OCI-LY1 (cell line): ENCODE measurements around the gene OVCH1.

Source experiments
- H2AFZ ChIP-seq: fragments of 200-600 bp; sonication (generic), shearing (Covaris generic); 2 replicates; pipeline ENCODE4 v1.6.0; 2014; ENCODE audit warnings: antibody characterized with exemption, mild to moderate bottlenecking, low read length
- H3F3A ChIP-seq: fragments of 200-600 bp; sonication (generic), shearing (Covaris generic); 2 replicates; pipeline ENCODE4 v1.6.0; 2014; ENCODE audit warnings: mild to moderate bottlenecking, antibody characterized with exemption, low read length, moderate library complexity; ENCODE audit not compliant: insufficient read depth
- H3K27ac ChIP-seq: fragments of 200-600 bp; sonication (generic); 2 replicates; pipeline ENCODE4 v1.5.1; 2014; ENCODE audit warnings: low read length, mixed run types, mild to moderate bottlenecking, low read depth; ENCODE audit not compliant: poor library complexity, severe bottlenecking
- H3K27me3 ChIP-seq: fragments of 200-600 bp; sonication (generic); 2 replicates; pipeline ENCODE4 v1.6.0; 2014; ENCODE audit warnings: antibody characterized with exemption, mild to moderate bottlenecking, low read length, moderate library complexity; ENCODE audit not compliant: insufficient read depth
- H3K36me3 ChIP-seq: fragments of 200-600 bp; sonication (generic); 2 replicates; pipeline ENCODE4 v1.6.1; 2014; ENCODE audit warnings: mild to moderate bottlenecking, antibody characterized with exemption, low read length, moderate library complexity, mixed read lengths; ENCODE audit not compliant: insufficient read depth
- H3K4me1 ChIP-seq: fragments of 200-600 bp; sonication (generic); 2 replicates; pipeline ENCODE4 v1.5.1; 2014; ENCODE audit warnings: mild to moderate bottlenecking, low read length, moderate library complexity; ENCODE audit not compliant: insufficient read depth, severe bottlenecking
- H3K4me2 ChIP-seq: fragments of 200-600 bp; sonication (generic), shearing (Covaris generic); 2 replicates; pipeline ENCODE4 v1.6.1; 2014; ENCODE audit warnings: low read length
- H3K4me3 ChIP-seq: fragments of 200-600 bp; sonication (generic); 2 replicates; pipeline ENCODE4 v1.5.1; 2014; ENCODE audit warnings: low read length, low read depth, mild to moderate bottlenecking, mixed read lengths; ENCODE audit not compliant: poor library complexity, severe bottlenecking
- H3K79me2 ChIP-seq: fragments of 200-600 bp; shearing (Covaris generic); 2 replicates; pipeline ENCODE4 v1.6.1; 2016; ENCODE audit warnings: mixed run types, low read length, mixed read lengths; ENCODE audit not compliant: insufficient read depth
- H3K9ac ChIP-seq: fragments of 200-600 bp; sonication (generic), shearing (Covaris generic); 2 replicates; pipeline ENCODE4 v1.6.1; 2014; ENCODE audit warnings: mild to moderate bottlenecking, low read length, mixed read lengths
- H3K9me2 ChIP-seq: fragments of 200-600 bp; sonication (generic), shearing (Covaris generic); 2 replicates; pipeline ENCODE4 v1.6.1; 2014; ENCODE audit warnings: low read depth, mild to moderate bottlenecking, low read length, mixed read lengths
- H3K9me3 ChIP-seq: fragments of 200-600 bp; shearing (Covaris generic); 2 replicates; pipeline ENCODE4 v1.6.1; 2014; ENCODE audit warnings: low read length, mixed read lengths
- H4K20me1 ChIP-seq: fragments of 200-600 bp; sonication (generic), shearing (Covaris generic); 2 replicates; pipeline ENCODE4 v1.6.0; 2016; ENCODE audit warnings: mild to moderate bottlenecking, low read length; ENCODE audit not compliant: insufficient read depth
- EZH2 ChIP-seq: fragments of 200-600 bp; sonication (generic), shearing (Covaris generic); IDR thresholded peaks from 2 replicates; pipeline ENCODE4 v1.8.0; 2017; ENCODE audit warnings: borderline replicate concordance, mixed run types, mild to moderate bottlenecking, antibody characterized with exemption, low read length, moderate library complexity, mixed read lengths
- TF ChIP-seq, protein P1 (sequence below): fragments of 200-600 bp; sonication (generic), shearing (Covaris generic); IDR thresholded peaks from 2 replicates; pipeline ENCODE4 v1.5.1; 2017; ENCODE audit warnings: mild to moderate bottlenecking, antibody characterized with exemption, low read length, moderate library complexity, mixed read lengths

The OVCH1 gene

DNA sequence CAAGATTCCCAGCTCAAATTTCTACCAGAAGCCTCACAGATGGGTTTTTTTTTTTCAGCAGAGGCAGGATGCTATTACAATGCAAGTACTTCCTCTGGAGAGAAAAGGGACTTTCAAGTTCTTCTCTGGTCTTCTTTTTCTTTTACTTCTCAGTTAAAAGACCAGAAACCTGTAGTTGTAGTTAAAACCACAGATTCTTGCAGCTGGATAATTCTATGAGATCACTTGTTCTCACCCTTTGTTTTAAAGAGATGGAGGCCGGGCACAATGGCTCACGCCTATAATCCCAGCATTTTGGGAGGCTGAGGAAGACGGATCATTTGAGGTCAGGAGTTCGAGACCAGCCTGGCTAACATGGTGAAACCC, 47.6 kb upstream of the OVCH1 start:
- Histone ChIP-seq H3F3A (no peaks in the 10 kb centered on the region), H3K4me1 (no peaks in the 10 kb centered on the region), H3K79me2 (no peaks in the 10 kb centered on the region), H3K27ac (no peak overlapping the region), H3K9ac (no peak overlapping the region), H3K4me3 (no peak overlapping the region), H2AFZ (no peak overlapping the region), H3K9me2 (no peaks in the 10 kb centered on the region), H3K36me3 (no peaks in the 10 kb centered on the region), H3K9me3 (no peaks in the 10 kb centered on the region), H4K20me1 (no peaks in the 10 kb centered on the region), H3K27me3 (no peaks in the 10 kb centered on the region), H3K4me2 (no peak overlapping the region)
- TF ChIP-seq EZH2, result no peak
- TF ChIP-seq, protein P1, sequence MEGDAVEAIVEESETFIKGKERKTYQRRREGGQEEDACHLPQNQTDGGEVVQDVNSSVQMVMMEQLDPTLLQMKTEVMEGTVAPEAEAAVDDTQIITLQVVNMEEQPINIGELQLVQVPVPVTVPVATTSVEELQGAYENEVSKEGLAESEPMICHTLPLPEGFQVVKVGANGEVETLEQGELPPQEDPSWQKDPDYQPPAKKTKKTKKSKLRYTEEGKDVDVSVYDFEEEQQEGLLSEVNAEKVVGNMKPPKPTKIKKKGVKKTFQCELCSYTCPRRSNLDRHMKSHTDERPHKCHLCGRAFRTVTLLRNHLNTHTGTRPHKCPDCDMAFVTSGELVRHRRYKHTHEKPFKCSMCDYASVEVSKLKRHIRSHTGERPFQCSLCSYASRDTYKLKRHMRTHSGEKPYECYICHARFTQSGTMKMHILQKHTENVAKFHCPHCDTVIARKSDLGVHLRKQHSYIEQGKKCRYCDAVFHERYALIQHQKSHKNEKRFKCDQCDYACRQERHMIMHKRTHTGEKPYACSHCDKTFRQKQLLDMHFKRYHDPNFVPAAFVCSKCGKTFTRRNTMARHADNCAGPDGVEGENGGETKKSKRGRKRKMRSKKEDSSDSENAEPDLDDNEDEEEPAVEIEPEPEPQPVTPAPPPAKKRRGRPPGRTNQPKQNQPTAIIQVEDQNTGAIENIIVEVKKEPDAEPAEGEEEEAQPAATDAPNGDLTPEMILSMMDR, result no peak

DNA sequence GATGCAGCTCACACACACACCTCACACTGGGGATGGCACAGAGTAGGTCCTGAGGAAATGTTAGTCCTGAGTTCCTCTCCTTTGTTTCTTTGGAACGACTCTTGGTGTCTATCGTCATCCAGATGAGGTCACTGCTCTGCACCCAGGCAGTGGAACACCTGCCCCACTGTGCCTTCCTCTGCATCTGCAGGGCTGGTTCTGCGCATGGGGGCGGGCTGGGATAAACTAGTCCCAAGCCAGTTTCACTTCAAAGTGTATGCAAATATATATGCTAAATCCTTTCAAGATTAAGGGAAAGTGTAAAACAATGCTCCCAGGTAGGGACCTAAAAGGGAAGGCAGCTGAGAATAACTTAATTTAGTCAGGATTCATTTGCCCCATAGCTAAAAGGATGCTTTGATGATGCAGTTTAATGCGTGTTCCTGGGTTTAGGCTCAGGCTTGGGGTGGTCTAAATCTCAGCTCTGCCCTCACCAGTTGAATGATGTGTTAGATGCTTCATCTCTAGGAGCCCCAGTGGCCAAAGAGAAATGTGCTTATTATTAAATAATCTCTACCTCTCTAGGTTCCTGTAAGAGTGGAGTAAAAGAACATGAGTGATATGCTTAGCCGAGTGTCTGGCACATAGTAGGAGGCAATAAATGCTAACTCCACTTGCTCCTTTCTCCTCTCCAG, 47.1 kb upstream of the OVCH1 start:
- Histone ChIP-seq H3K9me3 (no peaks in the 10 kb centered on the region), H3K9ac (no peak overlapping the region), H3K27ac (no peak overlapping the region), H3K4me3 (no peak overlapping the region), H3K4me1 (no peaks in the 10 kb centered on the region), H3F3A (no peaks in the 10 kb centered on the region), H3K79me2 (no peaks in the 10 kb centered on the region), H2AFZ (no peak overlapping the region), H4K20me1 (no peaks in the 10 kb centered on the region), H3K27me3 (no peaks in the 10 kb centered on the region), H3K4me2 (no peak overlapping the region), H3K9me2 (no peaks in the 10 kb centered on the region), H3K36me3 (no peaks in the 10 kb centered on the region)
- TF ChIP-seq, protein P1, result no peak
- no peak for TF ChIP-seq EZH2

DNA sequence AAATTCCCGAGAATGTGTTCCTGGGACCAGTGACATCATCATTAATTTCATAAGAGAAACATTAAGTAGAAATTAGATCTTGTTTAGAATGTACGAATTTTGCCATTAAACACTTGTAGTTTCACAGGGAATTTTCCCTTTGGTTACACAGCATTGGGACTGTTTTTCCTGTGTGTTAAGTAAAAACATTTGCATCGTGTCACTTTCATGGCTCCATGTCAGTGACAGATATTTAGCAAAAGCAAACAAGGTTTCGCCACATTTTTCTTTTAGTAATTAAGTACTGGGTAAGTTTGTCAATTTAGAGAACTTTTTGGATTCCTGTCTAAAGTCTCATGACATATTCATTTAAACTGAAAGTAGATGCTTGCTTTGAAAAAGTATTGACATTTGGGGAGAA, 45.5 kb upstream of the OVCH1 start:
- no peak overlapping the region for H3K27ac ChIP-seq
- no peaks in the 10 kb centered on the region for H3F3A ChIP-seq
- no peak overlapping the region for H3K4me3 ChIP-seq
- no peaks in the 10 kb centered on the region for H4K20me1 ChIP-seq
- H3K27me3 ChIP-seq, result no peaks in the 10 kb centered on the region
- H3K9me3 ChIP-seq, result no peaks in the 10 kb centered on the region
- no peaks in the 10 kb centered on the region for H3K9me2 ChIP-seq
- no peak for TF ChIP-seq EZH2
- TF ChIP-seq, protein P1, result no peak
- H3K36me3 ChIP-seq, result no peaks in the 10 kb centered on the region
- no peak overlapping the region for H2AFZ ChIP-seq
- H3K9ac ChIP-seq, result no peak overlapping the region
- no peaks in the 10 kb centered on the region for H3K79me2 ChIP-seq
- no peaks in the 10 kb centered on the region for H3K4me1 ChIP-seq
- no peak overlapping the region for H3K4me2 ChIP-seq
